ENCODE results near the gene SMIM35.

Gene SMIM35

DNA sequence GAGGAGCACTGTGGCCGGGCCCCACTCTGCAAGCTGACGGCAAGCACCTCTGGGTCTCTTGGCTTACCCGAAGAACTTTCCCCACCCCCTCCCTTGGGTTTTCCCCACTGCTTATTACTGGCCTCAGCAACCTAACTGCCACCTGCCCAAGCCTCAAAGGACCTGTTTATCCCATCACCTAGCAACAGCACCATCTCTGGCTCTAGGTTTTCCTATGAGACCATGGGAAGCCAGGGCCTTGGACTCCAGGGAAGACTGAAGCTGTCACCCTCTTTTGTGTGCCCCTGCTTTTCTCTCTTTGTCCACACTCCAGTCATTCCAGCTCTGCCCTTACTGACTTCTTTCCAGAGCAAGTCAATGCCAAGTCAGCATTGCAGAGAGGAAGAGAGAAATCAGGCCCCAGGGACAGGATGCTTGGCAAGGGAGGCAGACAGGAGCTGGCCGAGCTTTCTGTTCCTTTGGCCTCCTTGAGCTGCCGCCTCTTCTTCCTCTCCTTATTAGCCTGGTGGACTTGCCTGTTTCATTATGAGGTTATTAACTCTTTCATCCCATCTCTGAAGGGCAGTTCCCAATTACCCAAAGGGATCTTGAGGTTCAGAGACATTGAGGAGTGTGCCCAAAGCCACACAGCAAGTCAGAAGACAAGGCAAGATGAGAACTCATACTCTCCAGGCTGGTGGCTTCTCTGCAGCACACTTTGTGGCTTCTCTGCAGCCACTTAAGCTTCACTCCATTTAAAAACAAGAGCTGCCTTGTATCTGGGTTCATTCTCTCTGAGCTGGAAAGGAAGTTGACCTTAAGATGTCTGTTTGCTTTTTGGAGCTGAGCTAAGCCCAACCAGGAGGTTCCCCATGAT is at the start of gene SMIM35:
Gene SMIM35 (minus strand): TSS at position 51 of the 856 bp plus-strand sequence. CDS start 206 bp downstream, outside the sequence.
- no peak within 1 kb of the TSS for H3K27ac Mint-ChIP-seq
- no peaks in the 10 kb centered on the region for H3K4me1 Mint-ChIP-seq (ENCODE audit: low read depth)
- H3K4me3 Mint-ChIP-seq, result no peak within 1 kb of the TSS
- peaks cover 19% of the 10 kb centered on the region for H3K9me3 Mint-ChIP-seq
- DNase-seq, result no peak
- H3K36me3 Mint-ChIP-seq (ENCODE audit: low read depth), result no peaks in the 10 kb centered on the region
- peaks cover 7% of the 10 kb centered on the region for H3K27me3 Mint-ChIP-seq

DNA sequence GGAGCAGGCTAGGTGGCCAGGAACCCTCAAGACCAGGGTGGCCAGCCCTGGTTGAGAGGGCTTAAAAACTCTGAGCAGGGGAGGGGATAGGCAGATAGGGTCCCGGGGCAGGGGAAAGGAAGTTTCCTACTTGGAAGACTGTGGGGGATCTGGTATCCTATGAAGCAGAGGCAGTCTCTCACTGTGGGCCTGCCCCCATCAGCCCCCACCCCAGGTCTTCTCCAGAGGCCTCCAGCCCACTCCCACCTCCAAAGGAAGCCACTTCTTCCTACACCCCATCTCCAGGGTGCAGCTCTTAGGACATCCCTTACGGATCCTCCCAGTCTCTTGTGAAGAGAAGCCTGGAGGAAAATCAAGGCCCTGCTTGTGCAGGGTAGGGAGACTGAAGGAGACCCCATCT is 49.6 kb upstream of the SMIM35 start:
- H3K4me3 Mint-ChIP-seq, result no peak overlapping the region
- no peak overlapping the region for H3K27ac Mint-ChIP-seq
- H3K4me1 Mint-ChIP-seq (ENCODE audit: low read depth), result peaks cover 2% of the 10 kb centered on the region
- DNase-seq, result no peak
- H3K27me3 Mint-ChIP-seq, result peaks cover 28% of the 10 kb centered on the region
- H3K36me3 Mint-ChIP-seq (ENCODE audit: low read depth), result no peaks in the 10 kb centered on the region
- no peaks in the 10 kb centered on the region for H3K9me3 Mint-ChIP-seq

DNA sequence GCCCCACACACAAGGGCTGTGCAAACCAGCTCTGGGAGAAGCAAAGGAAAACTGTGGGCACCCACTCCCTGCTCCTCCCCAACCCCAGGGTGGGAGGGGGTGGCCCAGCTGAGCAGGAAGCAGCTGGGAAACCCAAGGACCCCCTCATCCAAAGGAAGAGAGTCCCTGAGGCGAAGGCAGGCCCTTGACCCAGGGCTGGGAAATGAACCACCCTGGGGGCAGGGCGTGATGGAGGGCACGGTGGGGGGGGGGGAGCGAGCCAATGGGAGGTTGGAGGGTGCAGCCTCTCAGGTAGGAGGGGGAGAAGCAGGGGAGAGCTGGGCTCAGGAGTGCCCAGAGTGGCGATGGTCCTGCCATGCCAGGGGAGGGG is 49.0 kb upstream of the SMIM35 start:
- Mint-ChIP-seq H3K27me3 (peaks cover 26% of the 10 kb centered on the region), H3K27ac (no peak overlapping the region), H3K9me3 (no peaks in the 10 kb centered on the region), H3K36me3 (ENCODE audit: low read depth) (no peaks in the 10 kb centered on the region), H3K4me1 (ENCODE audit: low read depth) (peaks cover 2% of the 10 kb centered on the region), H3K4me3 (no peak overlapping the region)
- DNase-seq, result no peak

GRCh38 chr11:118135051-118135795 is 48.5 kb upstream of the SMIM35 start:
- peaks cover 2% of the 10 kb centered on the region for H3K4me1 Mint-ChIP-seq (ENCODE audit: low read depth)
- no peak overlapping the region for H3K4me3 Mint-ChIP-seq
- H3K36me3 Mint-ChIP-seq (ENCODE audit: low read depth), result no peaks in the 10 kb centered on the region
- no peak for DNase-seq
- H3K9me3 Mint-ChIP-seq, result no peaks in the 10 kb centered on the region
- H3K27ac Mint-ChIP-seq, result no peak overlapping the region
- H3K27me3 Mint-ChIP-seq, result peaks cover 21% of the 10 kb centered on the region

DNA sequence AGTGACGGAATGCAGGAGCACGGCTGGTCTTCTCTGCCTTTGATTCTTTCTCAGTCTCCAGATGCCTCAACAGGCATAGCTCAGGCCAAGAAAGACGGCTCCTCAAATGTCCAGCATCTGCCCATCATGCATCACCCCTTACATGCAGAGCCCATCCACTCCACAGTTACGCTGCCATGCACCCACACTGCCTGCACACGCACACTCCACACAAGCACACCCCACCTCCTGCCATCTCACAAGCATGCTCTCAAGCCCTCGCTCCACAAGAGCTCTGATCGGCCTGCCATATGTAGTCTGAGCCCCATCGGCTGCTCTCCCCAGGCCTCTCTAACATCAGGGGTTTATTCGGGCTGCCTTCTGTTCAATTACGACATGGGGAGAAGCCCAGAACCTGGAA is 47.1 kb upstream of the SMIM35 start:
- Mint-ChIP-seq H3K27ac (no peak overlapping the region), H3K4me1 (ENCODE audit: low read depth) (no peaks in the 10 kb centered on the region), H3K36me3 (ENCODE audit: low read depth) (no peaks in the 10 kb centered on the region), H3K27me3 (peaks cover 10% of the 10 kb centered on the region), H3K9me3 (no peaks in the 10 kb centered on the region), H3K4me3 (no peak overlapping the region)
- DNase-seq, result no peak

- no peak overlapping the region for H3K27ac Mint-ChIP-seq
- no peaks in the 10 kb centered on the region for H3K36me3 Mint-ChIP-seq (ENCODE audit: low read depth)
- H3K4me3 Mint-ChIP-seq, result no peak overlapping the region
- H3K9me3 Mint-ChIP-seq, result no peaks in the 10 kb centered on the region
- peaks cover 10% of the 10 kb centered on the region for H3K27me3 Mint-ChIP-seq
- DNase-seq, result no peak
- H3K4me1 Mint-ChIP-seq (ENCODE audit: low read depth), result no peaks in the 10 kb centered on the region
Observed at GRCh38 chr11:118132385-118133151, 45.8 kb upstream of the SMIM35 start.

- no peaks in the 10 kb centered on the region for H3K9me3 Mint-ChIP-seq
- DNase-seq, result no peak
- H3K4me1 Mint-ChIP-seq (ENCODE audit: low read depth), result no peaks in the 10 kb centered on the region
- no peaks in the 10 kb centered on the region for H3K36me3 Mint-ChIP-seq (ENCODE audit: low read depth)
- no peak overlapping the region for H3K27ac Mint-ChIP-seq
- no peak overlapping the region for H3K4me3 Mint-ChIP-seq
- H3K27me3 Mint-ChIP-seq, result no peaks in the 10 kb centered on the region
Observed at GRCh38 chr11:118129471-118130172, 42.9 kb upstream of the SMIM35 start.

GRCh38 chr11:118128721-118129470 is 42.1 kb upstream of the SMIM35 start:
- H3K4me1 Mint-ChIP-seq (ENCODE audit: low read depth), result no peaks in the 10 kb centered on the region
- no peak overlapping the region for H3K4me3 Mint-ChIP-seq
- H3K9me3 Mint-ChIP-seq, result no peaks in the 10 kb centered on the region
- no peaks in the 10 kb centered on the region for H3K36me3 Mint-ChIP-seq (ENCODE audit: low read depth)
- no peaks in the 10 kb centered on the region for H3K27me3 Mint-ChIP-seq
- H3K27ac Mint-ChIP-seq, result no peak overlapping the region
- no peak for DNase-seq

DNA sequence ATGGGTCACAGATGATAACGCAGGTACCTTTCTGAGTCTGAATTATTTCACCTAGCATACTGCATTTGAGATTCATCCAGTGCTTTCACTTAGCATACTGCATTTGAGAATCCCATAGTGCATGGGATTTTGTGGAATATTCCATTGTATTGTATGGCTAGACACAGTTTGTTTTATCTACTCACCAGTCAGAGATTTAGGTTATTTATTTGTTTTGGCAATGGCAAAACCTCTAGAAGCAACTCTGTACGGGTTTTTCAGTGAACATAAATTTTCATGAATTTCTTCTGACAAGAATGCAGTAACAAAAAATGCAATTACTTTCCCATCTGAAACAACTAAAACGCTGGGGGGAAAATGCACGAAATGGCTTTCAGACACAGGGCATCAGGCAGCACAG is 41.5 kb upstream of the SMIM35 start:
- Mint-ChIP-seq H3K27ac (no peak overlapping the region), H3K9me3 (no peaks in the 10 kb centered on the region), H3K36me3 (ENCODE audit: low read depth) (no peaks in the 10 kb centered on the region), H3K27me3 (no peaks in the 10 kb centered on the region), H3K4me3 (no peak overlapping the region), H3K4me1 (ENCODE audit: low read depth) (no peaks in the 10 kb centered on the region)
- no peak for DNase-seq

- no peak overlapping the region for H3K27ac Mint-ChIP-seq
- DNase-seq, result no peak
- no peak overlapping the region for H3K4me3 Mint-ChIP-seq
- H3K36me3 Mint-ChIP-seq (ENCODE audit: low read depth), result no peaks in the 10 kb centered on the region
- no peaks in the 10 kb centered on the region for H3K9me3 Mint-ChIP-seq
- H3K27me3 Mint-ChIP-seq, result no peaks in the 10 kb centered on the region
- H3K4me1 Mint-ChIP-seq (ENCODE audit: low read depth), result no peaks in the 10 kb centered on the region
Observed at GRCh38 chr11:118126082-118126838, 39.5 kb upstream of the SMIM35 start.

DNA sequence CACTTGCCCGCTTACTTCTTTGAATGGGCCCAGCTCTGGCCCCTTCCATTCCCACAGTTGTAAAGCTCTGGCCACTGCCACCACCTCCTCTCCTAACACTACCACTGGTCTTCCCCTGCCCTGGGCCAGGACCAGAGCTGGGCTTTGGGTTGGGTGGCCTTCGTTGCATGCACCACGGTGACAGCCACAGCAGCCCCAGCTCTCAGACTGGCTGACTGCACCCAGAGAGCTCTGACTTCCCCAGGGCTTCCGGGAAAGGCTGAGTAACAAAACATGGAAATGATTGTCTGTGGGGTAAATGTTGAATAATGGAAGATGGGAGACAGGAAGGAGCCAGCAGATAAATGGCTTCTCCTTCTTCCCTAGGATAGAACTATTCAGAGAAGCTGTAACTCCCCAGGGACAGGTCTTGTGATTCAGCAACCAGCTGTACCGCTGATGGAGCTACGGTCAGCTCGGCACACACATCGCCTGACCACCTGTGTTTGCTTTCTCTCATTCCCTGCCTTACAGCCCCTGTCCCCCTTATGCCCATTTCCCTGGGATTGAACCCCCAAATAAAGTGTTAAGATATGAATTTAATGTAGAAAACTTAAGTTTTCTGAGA is 38.3 kb upstream of the SMIM35 start:
- Mint-ChIP-seq H3K36me3 (ENCODE audit: low read depth) (no peaks in the 10 kb centered on the region), H3K9me3 (no peaks in the 10 kb centered on the region), H3K4me1 (ENCODE audit: low read depth) (no peaks in the 10 kb centered on the region), H3K27me3 (no peaks in the 10 kb centered on the region), H3K4me3 (no peak overlapping the region), H3K27ac (no peak overlapping the region)
- DNase-seq, result no peak

DNA sequence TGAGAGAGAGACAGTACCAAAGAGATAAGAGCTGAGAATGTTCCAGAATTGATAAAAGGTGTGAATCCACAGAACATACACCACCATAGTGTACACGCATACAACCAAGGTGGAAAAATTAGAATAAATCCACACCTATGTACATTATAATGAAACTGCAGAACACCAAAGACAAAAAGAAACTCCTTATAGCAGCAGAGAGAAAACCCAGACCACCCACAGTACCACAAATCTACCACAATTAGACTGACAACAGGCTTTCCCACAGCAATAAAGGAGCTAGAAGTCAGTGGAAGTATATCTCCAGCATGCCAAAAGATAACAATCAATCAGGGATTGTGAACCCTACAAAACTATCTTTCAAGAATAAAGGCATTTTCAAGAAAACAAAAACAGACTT is 34.0 kb upstream of the SMIM35 start:
- Mint-ChIP-seq H3K9me3 (no peaks in the 10 kb centered on the region), H3K36me3 (ENCODE audit: low read depth) (no peaks in the 10 kb centered on the region), H3K4me1 (ENCODE audit: low read depth) (peaks cover 12% of the 10 kb centered on the region), H3K4me3 (no peak overlapping the region), H3K27ac (no peak overlapping the region), H3K27me3 (peaks cover 2% of the 10 kb centered on the region)
- DNase-seq, result no peak

Measured in activated T-cell treated with anti-CD3 and anti-CD28 coated beads, Interleukin-2, amount 50 U/mL, for 24 hours (primary cell).